Measurements from ENCODE around the gene CLEC2L. TPM values are rescaled to one million over a fixed set of nuclear protein-coding genes. Genes with fewer than 3 reads are reported as not detected.

Gene CLEC2L
- total and polyA plus RNA-seq, 2 experiments from 2014 or later = not detected

GRCh38 chr7:139502226-139502625 is 21.3 kb upstream of the CLEC2L start:
- H3K27ac Mint-ChIP-seq = no peak overlapping the region

GRCh38 chr7:139505563-139505962 is 17.9 kb upstream of the CLEC2L start:
- H3K27me3 ChIP-seq (ENCODE audit: insufficient read depth) = no peaks in the 10 kb centered on the region
- peaks cover 8% of the 10 kb centered on the region; the same call in 1 of the 2 replicates for H3K4me1 ChIP-seq (ENCODE audit: insufficient read depth)
- H3K4me1 Mint-ChIP-seq = peaks cover 11% of the 10 kb centered on the region
- no peaks in the 10 kb centered on the region for H3F3A ChIP-seq (replicated peaks; ENCODE audit: low read depth)
- H3K27me3 Mint-ChIP-seq (ENCODE audit: insufficient read depth, low read depth, poor library complexity) = peaks cover 15% of the 10 kb centered on the region
- no peaks in the 10 kb centered on the region for H4K20me1 ChIP-seq (replicated peaks; ENCODE audit: insufficient read depth)
- no peak overlapping the region for H3K27ac ChIP-seq (ENCODE audit: low read depth)
- no peaks in the 10 kb centered on the region for H3K36me3 ChIP-seq (ENCODE audit: insufficient read depth)
- no peak overlapping the region for H3K4me3 Mint-ChIP-seq
- H3K9me3 Mint-ChIP-seq = no peaks in the 10 kb centered on the region
- no peak overlapping the region for H2AFZ ChIP-seq
- H3K4me3 ChIP-seq = no peak overlapping the region
- H3K36me3 Mint-ChIP-seq (ENCODE audit: low read depth) = no peaks in the 10 kb centered on the region
- no peak overlapping the region for H3K27ac Mint-ChIP-seq
- DNase-seq (ENCODE audit: low spot score) = peak; percentile 89
- no peaks in the 10 kb centered on the region for H3K9me2 ChIP-seq (ENCODE audit: insufficient read depth)
- ATAC-seq = peak; percentile 97
- no peak overlapping the region for H3K4me2 ChIP-seq
- no peaks in the 10 kb centered on the region for H3K79me2 ChIP-seq (replicated peaks; ENCODE audit: insufficient read depth)
- TF ChIP-seq, protein P1, sequence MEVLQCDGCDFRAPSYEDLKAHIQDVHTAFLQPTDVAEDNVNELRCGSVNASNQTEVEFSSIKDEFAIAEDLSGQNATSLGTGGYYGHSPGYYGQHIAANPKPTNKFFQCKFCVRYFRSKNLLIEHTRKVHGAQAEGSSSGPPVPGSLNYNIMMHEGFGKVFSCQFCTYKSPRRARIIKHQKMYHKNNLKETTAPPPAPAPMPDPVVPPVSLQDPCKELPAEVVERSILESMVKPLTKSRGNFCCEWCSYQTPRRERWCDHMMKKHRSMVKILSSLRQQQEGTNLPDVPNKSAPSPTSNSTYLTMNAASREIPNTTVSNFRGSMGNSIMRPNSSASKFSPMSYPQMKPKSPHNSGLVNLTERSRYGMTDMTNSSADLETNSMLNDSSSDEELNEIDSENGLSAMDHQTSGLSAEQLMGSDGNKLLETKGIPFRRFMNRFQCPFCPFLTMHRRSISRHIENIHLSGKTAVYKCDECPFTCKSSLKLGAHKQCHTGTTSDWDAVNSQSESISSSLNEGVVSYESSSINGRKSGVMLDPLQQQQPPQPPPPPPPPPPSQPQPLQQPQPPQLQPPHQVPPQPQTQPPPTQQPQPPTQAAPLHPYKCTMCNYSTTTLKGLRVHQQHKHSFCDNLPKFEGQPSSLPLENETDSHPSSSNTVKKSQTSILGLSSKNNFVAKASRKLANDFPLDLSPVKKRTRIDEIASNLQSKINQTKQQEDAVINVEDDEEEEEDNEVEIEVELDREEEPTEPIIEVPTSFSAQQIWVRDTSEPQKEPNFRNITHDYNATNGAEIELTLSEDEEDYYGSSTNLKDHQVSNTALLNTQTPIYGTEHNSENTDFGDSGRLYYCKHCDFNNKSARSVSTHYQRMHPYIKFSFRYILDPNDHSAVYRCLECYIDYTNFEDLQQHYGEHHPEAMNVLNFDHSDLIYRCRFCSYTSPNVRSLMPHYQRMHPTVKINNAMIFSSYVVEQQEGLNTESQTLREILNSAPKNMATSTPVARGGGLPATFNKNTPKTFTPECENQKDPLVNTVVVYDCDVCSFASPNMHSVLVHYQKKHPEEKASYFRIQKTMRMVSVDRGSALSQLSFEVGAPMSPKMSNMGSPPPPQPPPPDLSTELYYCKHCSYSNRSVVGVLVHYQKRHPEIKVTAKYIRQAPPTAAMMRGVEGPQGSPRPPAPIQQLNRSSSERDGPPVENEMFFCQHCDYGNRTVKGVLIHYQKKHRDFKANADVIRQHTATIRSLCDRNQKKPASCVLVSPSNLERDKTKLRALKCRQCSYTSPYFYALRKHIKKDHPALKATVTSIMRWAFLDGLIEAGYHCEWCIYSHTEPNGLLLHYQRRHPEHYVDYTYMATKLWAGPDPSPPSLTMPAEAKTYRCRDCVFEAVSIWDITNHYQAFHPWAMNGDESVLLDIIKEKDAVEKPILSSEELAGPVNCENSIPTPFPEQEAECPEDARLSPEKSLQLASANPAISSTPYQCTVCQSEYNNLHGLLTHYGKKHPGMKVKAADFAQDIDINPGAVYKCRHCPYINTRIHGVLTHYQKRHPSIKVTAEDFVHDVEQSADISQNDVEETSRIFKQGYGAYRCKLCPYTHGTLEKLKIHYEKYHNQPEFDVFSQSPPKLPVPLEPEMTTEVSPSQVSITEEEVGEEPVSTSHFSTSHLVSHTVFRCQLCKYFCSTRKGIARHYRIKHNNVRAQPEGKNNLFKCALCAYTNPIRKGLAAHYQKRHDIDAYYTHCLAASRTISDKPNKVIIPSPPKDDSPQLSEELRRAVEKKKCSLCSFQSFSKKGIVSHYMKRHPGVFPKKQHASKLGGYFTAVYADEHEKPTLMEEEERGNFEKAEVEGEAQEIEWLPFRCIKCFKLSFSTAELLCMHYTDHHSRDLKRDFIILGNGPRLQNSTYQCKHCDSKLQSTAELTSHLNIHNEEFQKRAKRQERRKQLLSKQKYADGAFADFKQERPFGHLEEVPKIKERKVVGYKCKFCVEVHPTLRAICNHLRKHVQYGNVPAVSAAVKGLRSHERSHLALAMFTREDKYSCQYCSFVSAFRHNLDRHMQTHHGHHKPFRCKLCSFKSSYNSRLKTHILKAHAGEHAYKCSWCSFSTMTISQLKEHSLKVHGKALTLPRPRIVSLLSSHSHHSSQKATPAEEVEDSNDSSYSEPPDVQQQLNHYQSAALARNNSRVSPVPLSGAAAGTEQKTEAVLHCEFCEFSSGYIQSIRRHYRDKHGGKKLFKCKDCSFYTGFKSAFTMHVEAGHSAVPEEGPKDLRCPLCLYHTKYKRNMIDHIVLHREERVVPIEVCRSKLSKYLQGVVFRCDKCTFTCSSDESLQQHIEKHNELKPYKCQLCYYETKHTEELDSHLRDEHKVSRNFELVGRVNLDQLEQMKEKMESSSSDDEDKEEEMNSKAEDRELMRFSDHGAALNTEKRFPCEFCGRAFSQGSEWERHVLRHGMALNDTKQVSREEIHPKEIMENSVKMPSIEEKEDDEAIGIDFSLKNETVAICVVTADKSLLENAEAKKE (CRISPR knock-in tag; IDR thresholded peaks at IDR 0.05) = no peak
- peak; percentile 80 to 95 for TF ChIP-seq CTCF (conservative IDR thresholded peaks at IDR 0.05; ENCODE audit: low read depth in 2 of 2)

More at GRCh38 chr7:139502226-139502625, 21.3 kb upstream of the CLEC2L start:
- Histone ChIP-seq H3F3A (replicated peaks; ENCODE audit: low read depth) (no peaks in the 10 kb centered on the region), H3K9me2 (ENCODE audit: insufficient read depth) (no peaks in the 10 kb centered on the region), H3K36me3 (ENCODE audit: insufficient read depth) (no peaks in the 10 kb centered on the region), H3K27me3 (ENCODE audit: insufficient read depth) (no peaks in the 10 kb centered on the region), H3K4me2 (no peak overlapping the region), H3K79me2 (replicated peaks; ENCODE audit: insufficient read depth) (no peaks in the 10 kb centered on the region), H4K20me1 (replicated peaks; ENCODE audit: insufficient read depth) (no peaks in the 10 kb centered on the region), H3K4me3 (no peak overlapping the region), H3K4me1 (ENCODE audit: insufficient read depth) (0 out of 2 replicates have a peak, but pooled peaks cover 8% of the 10 kb centered on the region), H2AFZ (no peak overlapping the region), H3K27ac (ENCODE audit: low read depth) (no peak overlapping the region)
- Mint-ChIP-seq H3K36me3 (ENCODE audit: low read depth) (no peaks in the 10 kb centered on the region), H3K4me1 (peaks cover 5% of the 10 kb centered on the region), H3K9me3 (no peaks in the 10 kb centered on the region), H3K4me3 (no peak overlapping the region), H3K27me3 (ENCODE audit: insufficient read depth, low read depth, poor library complexity) (peaks cover 18% of the 10 kb centered on the region)
- ATAC-seq (no peak), DNase-seq (ENCODE audit: low spot score) (no peak)
- TF ChIP-seq ZNF331 (CRISPR knock-in tag; IDR thresholded peaks at IDR 0.05; ENCODE audit: low read depth) = no peak
- no peak for TF ChIP-seq EZH2 (IDR thresholded peaks at IDR 0.05; ENCODE audit: low read depth, unreplicated experiment)
- no peak for TF ChIP-seq STAT1 (IDR thresholded peaks at IDR 0.05; ENCODE audit: unreplicated experiment)
- TF ChIP-seq CREB1 (CRISPR knock-in tag; IDR thresholded peaks at IDR 0.05; ENCODE audit: low read depth) = no peak

Measured in GM23338 (cell line).